ENCODE data around the gene SERINC4. TPM values are rescaled to one million over a fixed set of nuclear protein-coding genes. Genes with fewer than 3 reads are reported as not detected.

The SERINC4 gene
- total and polyA plus RNA-seq, 9 of the 15 experiments (the other 6 are each of a cell fraction or from before 2014, with no cell fraction given): 0.14 to 0.86 (median 0.18) TPM; not detected in 2

- peak; percentile 62 to 80; a peak in 3 of 4 replicates for TF ChIP-seq FOXA3 (CRISPR knock-in tag; conservative IDR thresholded peaks at IDR 0.05 in 1 of 2, IDR thresholded peaks at IDR 0.05 in 1 of 2)
Observed at GRCh38 chr15:43769584-43770228, 30.3 kb downstream of the SERINC4 start (continued).

DNA sequence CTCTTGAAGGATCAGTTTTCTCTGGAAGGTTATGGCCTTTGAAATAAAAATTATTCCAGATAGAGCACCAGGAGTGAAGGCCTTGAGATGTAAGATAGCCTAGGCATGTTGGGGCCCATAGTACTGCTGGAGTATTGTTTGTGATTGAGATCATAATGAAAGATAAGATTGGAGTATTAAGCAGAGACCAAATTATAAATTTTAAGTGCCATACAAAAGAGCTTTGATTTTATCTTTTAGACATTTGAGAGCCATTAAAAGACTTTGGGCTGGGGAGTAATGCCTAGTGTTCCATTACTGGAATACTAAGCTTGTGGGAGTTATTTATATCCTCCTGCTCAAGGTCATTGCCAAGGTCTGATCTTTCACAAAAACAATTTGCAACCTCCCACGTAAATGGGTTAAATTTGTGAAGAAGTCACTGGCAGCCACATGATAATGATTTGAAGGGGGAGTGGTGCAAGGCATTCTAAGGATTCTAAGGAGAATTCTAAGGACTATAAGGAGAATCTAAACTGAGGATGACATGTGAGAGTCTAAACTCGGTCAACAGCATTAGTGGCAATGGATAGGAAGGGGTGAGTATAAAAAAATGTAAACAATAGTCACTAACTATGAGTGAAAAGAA, 36.1 kb downstream of the SERINC4 start:
- FAIRE-seq: no peak
- H3K4me1 ChIP-seq (replicated peaks in 1 of 2; ENCODE audit: control insufficient read depth in 2 of 2, insufficient read depth in 2 of 2, low read length in 2 of 2): no peaks in the 10 kb centered on the region
- ChIA-PET CTCF (ENCODE audit: low intra/inter-chr PET ratio) (no interaction called here), POLR2A (interaction anchor here (0.6 to 2.8 kb wide), 3 partner anchors 9 to 13 kb away, joined by 3 to 10 read pairs (median 4); no protein-coding TSS in a partner anchor)
- H3K27ac ChIP-seq (ENCODE audit: extremely low read depth, low read depth, low read length): no peak overlapping the region
- H3K9me3 ChIP-seq (replicated peaks; ENCODE audit: control insufficient read depth, insufficient read depth, low read depth, low read length): no peaks in the 10 kb centered on the region
- in situ Hi-C loops (cut with MboI) (no loop called here), intact Hi-C loops (cut with micrococcal nuclease) (no loop called here)
- DNase-seq (ENCODE audit: extremely low read depth in 1 of 4, low spot score in 3 of 4): peak in 1 of 4 experiments; percentile 8
- no peaks in the 10 kb centered on the region for H4K20me1 ChIP-seq (replicated peaks; ENCODE audit: control insufficient read depth, insufficient read depth, low read length)
- TF ChIP-seq ZBTB17 (CRISPR knock-in tag; IDR thresholded peaks at IDR 0.05) (no peak), SMC3 (conservative IDR thresholded peaks at IDR 0.05; ENCODE audit: insufficient read depth, low read depth, low read length) (no peak), MTA1 (IDR thresholded peaks at IDR 0.05; ENCODE audit: borderline replicate concordance) (no peak), ZNF507 (tag; conservative IDR thresholded peaks at IDR 0.05) (peak; percentile 38; the same call in 1 of the 2 replicates)
- no peak overlapping the region for H3K9ac ChIP-seq (ENCODE audit: insufficient read depth in 1 of 2, low read depth in 2 of 2, low read length in 2 of 2)
- ATAC-seq: no peak
- no peak overlapping the region for H3K4me2 ChIP-seq (ENCODE audit: insufficient read depth, low read length)
- H3K79me2 ChIP-seq (ENCODE audit: control insufficient read depth, insufficient read depth, low read length): no peaks in the 10 kb centered on the region
- H3K27me3 ChIP-seq (ENCODE audit: control insufficient read depth in 2 of 2, insufficient read depth in 2 of 2, low read length in 2 of 2): no peaks in the 10 kb centered on the region
- no peak overlapping the region for H3K4me3 ChIP-seq
- TSS peak; percentile 14 for BruUV-seq (replicated peaks)
- no peak overlapping the region for H2AFZ ChIP-seq (ENCODE audit: low read depth, low read length)
- peaks cover 95% of the 10 kb centered on the region for H3K36me3 ChIP-seq (ENCODE audit: control insufficient read depth, insufficient read depth, low read length)
- 58% methylated on average over 2 of the region's 2 CpGs for WGBS (ENCODE audit: insufficient coverage, low coverage, missing lambda C conversion rate)
- no peaks in the 10 kb centered on the region for H3K9me1 ChIP-seq (ENCODE audit: control insufficient read depth, insufficient read depth, low read length)
